GM23338 (cell line): ENCODE measurements around the gene DHX32. TPM values are rescaled to one million over a fixed set of nuclear protein-coding genes. Genes with fewer than 3 reads are reported as not detected.

Experiments used
- ATAC-seq: fragments of 200-7000 bp; cut with Tn5 transposase; 3 replicates; pipeline ENCODE4 v1.9.1; 2020
- DNase-seq: peaks from one replicate; pipeline ENCODE4 v3.0.0-alpha.2; 2015; ENCODE audit warnings: low spot score
- H2AFZ ChIP-seq: fragments of 200-600 bp; sonication (generic); 2 replicates; pipeline ENCODE4 v1.8.0; 2016; ENCODE audit warnings: antibody characterized with exemption, mild to moderate bottlenecking, moderate library complexity
- H3F3A ChIP-seq: fragments of 200-600 bp; sonication (generic); replicated peaks from 2 replicates; pipeline ENCODE4 v1.8.0; 2017; ENCODE audit warnings: antibody characterized with exemption, mixed run types, low read depth
- H3K27ac ChIP-seq: fragments of 200-600 bp; sonication (generic); 2 replicates; pipeline ENCODE4 v1.6.1; 2016; ENCODE audit warnings: low read depth
- H3K27me3 ChIP-seq: fragments of 200-600 bp; sonication (generic); 2 replicates; pipeline ENCODE4 v1.8.0; 2016; ENCODE audit warnings: mild to moderate bottlenecking, mixed run types, moderate library complexity; ENCODE audit not compliant: insufficient read depth
- H3K36me3 ChIP-seq: fragments of 200-600 bp; sonication (generic); 2 replicates; pipeline ENCODE4 v1.8.0; 2016; ENCODE audit warnings: mild to moderate bottlenecking; ENCODE audit not compliant: insufficient read depth
- H3K4me1 ChIP-seq: fragments of 200-600 bp; sonication (generic); 2 replicates; pipeline ENCODE4 v1.8.0; 2016; ENCODE audit warnings: mild to moderate bottlenecking, moderate library complexity; ENCODE audit not compliant: insufficient read depth
- H3K4me2 ChIP-seq: fragments of 200-600 bp; sonication (generic); 2 replicates; pipeline ENCODE4 v1.7.1; 2017; ENCODE audit warnings: mixed run types
- H3K4me3 ChIP-seq: fragments of 200-600 bp; sonication (generic); 2 replicates; pipeline ENCODE4 v1.6.1; 2016; ENCODE audit warnings: mixed run types
- H3K79me2 ChIP-seq: fragments of 200-600 bp; sonication (generic); replicated peaks from 2 replicates; pipeline ENCODE4 v1.8.0; 2017; ENCODE audit warnings: mild to moderate bottlenecking; ENCODE audit not compliant: insufficient read depth
- H3K9me2 ChIP-seq: fragments of 200-600 bp; sonication (generic); 2 replicates; pipeline ENCODE4 v1.8.0; 2017; ENCODE audit not compliant: insufficient read depth
- H4K20me1 ChIP-seq: fragments of 200-600 bp; sonication (generic); replicated peaks from 2 replicates; pipeline ENCODE4 v1.8.0; 2017; ENCODE audit warnings: mild to moderate bottlenecking; ENCODE audit not compliant: insufficient read depth
- H3K27ac Mint-ChIP-seq: 2 replicates; pipeline ENCODE4 v1.8.0; 2020; ENCODE audit warnings: inconsistent platforms, mild to moderate bottlenecking, moderate library complexity, mixed read lengths
- H3K27me3 Mint-ChIP-seq: 3 replicates; pipeline ENCODE4 v1.8.0; 2022; ENCODE audit warnings: low read depth, mild to moderate bottlenecking, moderate library complexity, mixed read lengths, inconsistent platforms; ENCODE audit not compliant: insufficient read depth, poor library complexity
- H3K36me3 Mint-ChIP-seq: 3 replicates; pipeline ENCODE4 v1.8.0; 2021; ENCODE audit warnings: low read depth, mild to moderate bottlenecking, inconsistent platforms, moderate library complexity, mixed read lengths
- H3K4me1 Mint-ChIP-seq: 3 replicates; pipeline ENCODE4 v1.8.0; 2020; ENCODE audit warnings: mild to moderate bottlenecking, inconsistent platforms, mixed read lengths
- H3K4me3 Mint-ChIP-seq: 3 replicates; pipeline ENCODE4 v1.8.0; 2021; ENCODE audit warnings: moderate library complexity, mild to moderate bottlenecking, inconsistent platforms, mixed read lengths
- H3K9me3 Mint-ChIP-seq: 3 replicates; pipeline ENCODE4 v1.8.0; 2020; ENCODE audit warnings: moderate library complexity, mild to moderate bottlenecking, inconsistent platforms, mixed read lengths
- CREB1 ChIP-seq: fragments of 250-450 bp; sonication (Bioruptor Pico); IDR thresholded peaks from 2 replicates; pipeline ENCODE4 v1.5.0; 2020; ENCODE audit warnings: low read depth, mild to moderate bottlenecking, moderate library complexity
- ETS1 ChIP-seq: IDR thresholded peaks from 2 replicates; pipeline ENCODE4 v1.6.1; 2016; ENCODE audit warnings: antibody characterized with exemption
- EZH2 ChIP-seq: fragments of 200-600 bp; sonication (generic); IDR thresholded peaks from one replicate; pipeline ENCODE4 v1.8.0; 2017; ENCODE audit warnings: antibody characterized with exemption, mild to moderate bottlenecking, low read depth; ENCODE audit not compliant: unreplicated experiment
- EZH2phosphoT487 ChIP-seq: fragments of 200-600 bp; sonication (generic); IDR thresholded peaks from one replicate; pipeline ENCODE4 v1.8.1; 2018; ENCODE audit warnings: antibody characterized with exemption; ENCODE audit not compliant: unreplicated experiment
- NANOG ChIP-seq: IDR thresholded peaks from 2 replicates; pipeline ENCODE4 v1.6.1; 2016; ENCODE audit warnings: antibody characterized with exemption, borderline replicate concordance
- POLR2AphosphoS5 ChIP-seq: IDR thresholded peaks from 2 replicates; pipeline ENCODE4 v1.6.1; 2016; ENCODE audit warnings: antibody characterized with exemption, low read depth
- REST ChIP-seq: IDR thresholded peaks from one replicate; pipeline ENCODE4 v1.6.1; 2018; ENCODE audit warnings: antibody characterized with exemption; ENCODE audit not compliant: unreplicated experiment
- STAT1 ChIP-seq: IDR thresholded peaks from one replicate; pipeline ENCODE4 v1.6.1; 2016; ENCODE audit warnings: antibody characterized with exemption; ENCODE audit not compliant: unreplicated experiment
- ZNF114 ChIP-seq: fragments of 250-450 bp; sonication (Bioruptor Pico); IDR thresholded peaks from 2 replicates; pipeline ENCODE4 v1.5.0; 2020; ENCODE audit warnings: mild to moderate bottlenecking, moderate library complexity
- ZNF331 ChIP-seq: fragments of 250-450 bp; sonication (Bioruptor Pico); IDR thresholded peaks from 2 replicates; pipeline ENCODE4 v1.5.0; 2020; ENCODE audit warnings: low read depth, mild to moderate bottlenecking, moderate library complexity
- ZNF462 ChIP-seq: fragments of 250-450 bp; sonication (Bioruptor Pico); IDR thresholded peaks from 2 replicates; pipeline ENCODE4 v1.5.0; 2020; ENCODE audit warnings: mild to moderate bottlenecking, moderate library complexity
- polyA plus RNA-seq: library from polyadenylated mRNA; unstranded; fragments of >200 nt; fragmentation: Nextera tagmentation; extraction: Ambion mirVana; gene quantifications from 2 replicates; pipeline ENCODE4 v1.2.1, GENCODE V29; 2016
- total RNA-seq: library from RNA; depleted of rRNA; stranded (reverse); fragments of >200 nt; shearing (Covaris generic); gene quantifications from 2 replicates; pipeline ENCODE4 v1.2.3, GENCODE V29; 2014

The DHX32 gene
- total and polyA plus RNA-seq, 2 experiments from 2014 or later: 9.5 to 21.6 TPM

GRCh38 chr10:125812128-125812750 is 68.9 kb downstream of the DHX32 start:
- Mint-ChIP-seq H3K27ac (no peak overlapping the region), H3K27me3 (no peaks in the 10 kb centered on the region), H3K4me3 (no peak overlapping the region), H3K9me3 (no peaks in the 10 kb centered on the region), H3K4me1 (no peaks in the 10 kb centered on the region), H3K36me3 (peaks cover 23% of the 10 kb centered on the region)
- Histone ChIP-seq H3K4me3 (no peak overlapping the region), H3K4me1 (no peaks in the 10 kb centered on the region), H3K36me3 (no peaks in the 10 kb centered on the region; the same call in 1 of the 2 replicates), H3K4me2 (no peak overlapping the region), H3K9me2 (no peaks in the 10 kb centered on the region), H3K27ac (no peak overlapping the region), H4K20me1 (no peaks in the 10 kb centered on the region; the same call in 1 of the 2 replicates), H3K79me2 (no peaks in the 10 kb centered on the region), H3K27me3 (no peaks in the 10 kb centered on the region), H2AFZ (no peak overlapping the region), H3F3A (no peaks in the 10 kb centered on the region)
- DNase-seq (no peak), ATAC-seq (no peak)
- TF ChIP-seq CREB1 (CRISPR knock-in tag) (no peak), ZNF114 (CRISPR knock-in tag) (no peak), EZH2 (no peak), ETS1 (no peak), ZNF331 (no peak), REST (no peak), EZH2phosphoT487 (no peak), NANOG (no peak), POLR2AphosphoS5 (no peak), ZNF462 (CRISPR knock-in tag) (no peak), STAT1 (no peak)
